HepG2 (cell line): Measurements from ENCODE around the gene KAZN. TPM values are rescaled to one million over a fixed set of nuclear protein-coding genes. Genes with fewer than 3 reads are reported as not detected.
A peak's percentile ranks its signal among the peaks of the same experiment; 100 is the strongest.

ENCODE experiments used
- ATAC-seq: fragments of 200-7000 bp; cut with Tn5 transposase; 3 replicates; pipeline ENCODE4 v1.9.1; 2020; ENCODE audit warnings: mild to moderate bottlenecking, moderate library complexity
- BruUV-seq: library from RNA; stranded (reverse); fragments of 400-500 nt; replicated peaks from 2 replicates; lab custom pipeline; 2021; lab: Mats Ljungman, UMichigan
- CTCF ChIA-PET: fragments of 300-600 bp; formaldehyde crosslinking; extraction: SDS; loops from one replicate; lab custom pipeline; 2021; ENCODE audit warnings: low total read pairs, inconsistent platforms, low intra/inter-chr PET ratio; lab: Yijun Ruan, JAX
- POLR2A ChIA-PET: fragments of 350-600 bp; sonication (Branson Sonifier 250); formaldehyde crosslinking; loops from one replicate; lab custom pipeline; 2020; ENCODE audit warnings: antibody characterized with exemption, inconsistent platforms; lab: Yijun Ruan, JAX
- DNase-seq: peaks from one replicate; pipeline ENCODE4 v3.0.0-alpha.2; 2015; ENCODE audit warnings: low spot score
- FAIRE-seq: peaks from 3 replicates; lab custom pipeline; 2011; peaks lifted over from hg19 to GRCh38; lab: Jason Lieb, UNC
- H2AFZ ChIP-seq: one replicate; pipeline ENCODE4 v1.6.1; 2011; ENCODE audit warnings: low read length, inconsistent platforms
- H3K27ac ChIP-seq: fragments of 300-600 bp; 3 replicates; pipeline ENCODE4 v1.8.0; 2011; ENCODE audit warnings: mixed run types, mild to moderate bottlenecking, mixed read lengths, low read length, inconsistent platforms; ENCODE audit not compliant: insufficient read depth; ENCODE audit errors: extremely low read length
- H3K27me3 ChIP-seq, 2 experiments: fragments of 200-600 bp in 1 of 2; 2 replicates in 1 of 2; 3 replicates in 1 of 2; pipeline versions ENCODE4 v1.6.0 to v1.8.0; 2011; ENCODE audit warnings: low read length in 2 of 2, mild to moderate bottlenecking in 2 of 2, moderate library complexity in 2 of 2, inconsistent platforms in 1 of 2; ENCODE audit not compliant: insufficient read depth in 2 of 2, control insufficient read depth in 1 of 2
- H3K36me3 ChIP-seq, 2 experiments: fragments of 200-600 bp in 1 of 2; replicated peaks in 1 of 2; 2 replicates in 1 of 2; 3 replicates in 1 of 2; pipeline versions ENCODE4 v1.5.1 to v1.8.0; 2011; ENCODE audit warnings: low read length in 2 of 2, inconsistent platforms in 1 of 2; ENCODE audit not compliant: insufficient read depth in 2 of 2, control insufficient read depth in 1 of 2
- H3K4me1 ChIP-seq: 2 replicates; pipeline ENCODE4 v1.5.1; 2012; ENCODE audit warnings: low read length, inconsistent platforms; ENCODE audit not compliant: insufficient read depth
- H3K4me2 ChIP-seq: 2 replicates; pipeline ENCODE4 v1.6.0; 2011; ENCODE audit warnings: low read depth, low read length, inconsistent platforms
- H3K4me3 ChIP-seq, 3 experiments: fragments of 200-600 bp in 1 of 3; sonication (generic), shearing (Covaris generic) in 1 of 3; replicated peaks in 1 of 3; 2 replicates each; pipeline ENCODE4 v1.5.1; 2011 to 2016; ENCODE audit warnings: low read length in 3 of 3, inconsistent platforms in 2 of 3, low read depth in 2 of 3, mild to moderate bottlenecking in 2 of 3, control low read depth in 1 of 3, mixed read lengths in 1 of 3; ENCODE audit not compliant: insufficient read depth in 1 of 3
- H3K79me2 ChIP-seq: one replicate; pipeline ENCODE4 v1.6.1; 2011; ENCODE audit warnings: low read length, inconsistent platforms; ENCODE audit not compliant: insufficient read depth
- H3K9ac ChIP-seq: 2 replicates; pipeline ENCODE4 v1.6.0; 2011; ENCODE audit warnings: mild to moderate bottlenecking, low read depth, low read length, inconsistent platforms; ENCODE audit not compliant: insufficient read depth
- H3K9me3 ChIP-seq: 2 replicates; pipeline ENCODE4 v1.5.1; 2012; ENCODE audit warnings: mild to moderate bottlenecking, low read length
- H4K20me1 ChIP-seq: 2 replicates; pipeline ENCODE4 v1.6.0; 2011; ENCODE audit warnings: inconsistent platforms, mild to moderate bottlenecking, low read length, moderate library complexity; ENCODE audit not compliant: insufficient read depth
- CEBPB ChIP-seq: IDR thresholded peaks from 2 replicates; pipeline ENCODE4 v1.6.1; 2011; ENCODE audit warnings: low read depth, low read length, improper control_type of control experiment, borderline replicate concordance
- RBFOX2 ChIP-seq: fragments of 200-400 bp; formaldehyde crosslinking; IDR thresholded peaks from 2 replicates; pipeline ENCODE4 v1.6.1; 2017; ENCODE audit warnings: low read depth, mild to moderate bottlenecking, low read length
- STAG1 ChIP-seq: sonication (generic); formaldehyde crosslinking; IDR thresholded peaks from 2 replicates; pipeline ENCODE4 v1.4.0; 2020; ENCODE audit warnings: missing genetic modification reagents
- ZNF224 ChIP-seq: sonication (generic); formaldehyde crosslinking; IDR thresholded peaks from 2 replicates; pipeline ENCODE4 v1.5.0; 2020; ENCODE audit warnings: mild to moderate bottlenecking, missing genetic modification reagents
- ZNF629 ChIP-seq: sonication (generic); formaldehyde crosslinking; conservative IDR thresholded peaks from 2 replicates; pipeline ENCODE4 v1.5.0; 2020; ENCODE audit warnings: missing genetic modification reagents
- WGBS: methylation state at CpG from one replicate; pipeline ENCODE4 v1.1.6; 2017; ENCODE audit warnings: low lambda C conversion rate; 5-methylcytosine and 5-hydroxymethylcytosine counted together
- in situ Hi-C: cut with HindIII; loops from 2 replicates; pipeline ENCODE4 v1.10.0; 2017; ENCODE audit warnings: low pct_unique_long_range_greater_than_20kb; ENCODE audit not compliant: extremely low pct_ligation_motif_present
- intact Hi-C: fragments of 100-400 bp; cut with micrococcal nuclease; formaldehyde crosslinking; loops from one replicate; pipeline ENCODE4 v1.10.0; 2022; ENCODE audit not compliant: unreplicated experiment
- polyA plus RNA-seq, 8 experiments: library from polyadenylated mRNA; depleted of rRNA in 3 of 8; stranded (reverse) in 7 of 8; unstranded in 1 of 8; fragments of >200 nt; fragmentation: Illumina TruSeq in 4 of 8; extraction: Trizol in 4 of 8; gene quantifications; 2 replicates each; pipeline versions ENCODE4 v1.2.1 to v1.2.3, GENCODE V29; 2011 to 2016; ENCODE audit warnings: low read depth in 4 of 8, missing spikeins in 1 of 8, mixed read lengths in 1 of 8; ENCODE audit not compliant: insufficient read depth in 1 of 8
- total RNA-seq, 5 experiments: library from RNA; depleted of rRNA; stranded (reverse); fragments of >200 nt; fragmentation: Illumina TruSeq; extraction: Trizol; gene quantifications; 2 replicates each; pipeline ENCODE4 v1.2.3, GENCODE V29; 2016; ENCODE audit warnings: low read depth in 1 of 5
- TF ChIP-seq, protein P1 (sequence below): sonication (generic); formaldehyde crosslinking; conservative IDR thresholded peaks from 2 replicates; pipeline ENCODE4 v1.4.0; 2020; ENCODE audit warnings: missing genetic modification reagents
- TF ChIP-seq, protein P2 (sequence below): sonication (generic); formaldehyde crosslinking; IDR thresholded peaks from 2 replicates; pipeline ENCODE4 v1.5.0; 2020; ENCODE audit warnings: mild to moderate bottlenecking, missing genetic modification reagents, moderate library complexity

The KAZN gene
- total and polyA plus RNA-seq, 2 of the 13 experiments (the other 11 are each of a cell fraction or from before 2014, with no cell fraction given): 10.4 to 13.5 TPM

DNA sequence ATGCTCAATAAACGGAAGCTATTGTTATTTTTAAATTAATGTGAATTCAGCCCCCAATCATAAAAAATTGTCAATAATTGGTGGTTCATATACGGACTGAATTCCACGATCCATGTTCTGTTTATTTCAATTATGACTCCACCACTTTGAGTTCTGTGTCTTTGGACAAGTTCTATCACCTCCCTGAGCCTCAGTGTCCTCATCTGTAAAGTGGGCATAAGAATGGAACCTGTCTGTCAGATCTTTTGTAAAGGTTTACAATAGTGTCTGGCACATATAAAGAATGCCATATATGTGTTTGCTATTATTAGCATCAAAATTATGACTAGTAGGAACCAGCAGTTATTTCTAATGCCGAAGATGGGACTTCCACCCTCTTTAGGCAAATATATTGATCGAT lies 183.3 kb downstream of the KAZN start:
- TF ChIP-seq ZNF224 (CRISPR knock-in tag): no peak
- TF ChIP-seq ZNF629: peak; percentile 29; the same call in 1 of the 2 replicates
- TF ChIP-seq CEBPB: no peak
- H3K4me3 ChIP-seq: no peak overlapping the region

DNA sequence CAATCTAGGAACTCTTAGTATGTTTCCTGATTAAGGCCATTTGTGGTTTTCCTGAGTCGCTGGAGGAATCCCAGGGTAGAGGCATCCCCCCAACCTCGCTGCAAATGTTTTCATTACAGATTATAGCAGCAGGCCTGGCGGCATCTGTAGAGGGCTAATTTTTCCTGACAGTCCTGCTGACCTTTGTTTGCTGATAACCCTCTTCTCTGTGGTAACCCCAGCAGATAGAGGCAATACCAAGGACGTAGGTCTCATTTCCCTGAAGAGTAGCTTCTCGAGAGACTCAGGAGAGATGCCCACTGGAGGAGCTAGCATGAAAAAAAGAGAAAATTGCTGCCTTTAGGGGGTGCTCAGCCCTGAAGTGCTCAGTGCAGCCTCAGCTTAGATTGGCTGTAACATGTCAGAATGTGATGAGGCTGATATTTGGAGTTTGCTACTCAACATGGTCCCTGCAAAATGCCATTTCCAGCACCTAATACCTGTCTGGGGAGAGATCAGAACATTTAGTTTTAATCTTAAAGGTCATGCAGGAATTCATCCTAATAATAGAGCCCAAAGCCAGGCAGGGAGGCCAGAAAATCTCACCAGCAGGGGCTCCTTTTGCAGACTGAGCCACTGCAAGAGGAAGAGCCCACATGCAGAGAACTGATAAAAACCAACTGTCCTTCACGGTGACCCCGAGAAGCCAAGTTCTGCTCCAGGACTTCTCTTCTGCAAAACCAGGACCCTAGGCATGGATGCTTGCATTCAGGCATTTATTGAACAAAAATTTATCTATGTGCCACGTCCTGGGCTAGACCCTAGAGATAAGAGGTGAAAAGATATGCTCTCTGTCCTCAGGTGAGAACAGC lies 184.5 kb downstream of the KAZN start:
- in situ Hi-C loops: no loop called here
- TF ChIP-seq RBFOX2 (no peak), STAG1 (CRISPR knock-in tag) (peak; percentile 37; the same call in 1 of the 2 replicates), ZNF224 (CRISPR knock-in tag) (no peak)
- TF ChIP-seq, protein P1, sequence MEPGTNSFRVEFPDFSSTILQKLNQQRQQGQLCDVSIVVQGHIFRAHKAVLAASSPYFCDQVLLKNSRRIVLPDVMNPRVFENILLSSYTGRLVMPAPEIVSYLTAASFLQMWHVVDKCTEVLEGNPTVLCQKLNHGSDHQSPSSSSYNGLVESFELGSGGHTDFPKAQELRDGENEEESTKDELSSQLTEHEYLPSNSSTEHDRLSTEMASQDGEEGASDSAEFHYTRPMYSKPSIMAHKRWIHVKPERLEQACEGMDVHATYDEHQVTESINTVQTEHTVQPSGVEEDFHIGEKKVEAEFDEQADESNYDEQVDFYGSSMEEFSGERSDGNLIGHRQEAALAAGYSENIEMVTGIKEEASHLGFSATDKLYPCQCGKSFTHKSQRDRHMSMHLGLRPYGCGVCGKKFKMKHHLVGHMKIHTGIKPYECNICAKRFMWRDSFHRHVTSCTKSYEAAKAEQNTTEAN (CRISPR knock-in tag): no peak
- TF ChIP-seq, protein P2, sequence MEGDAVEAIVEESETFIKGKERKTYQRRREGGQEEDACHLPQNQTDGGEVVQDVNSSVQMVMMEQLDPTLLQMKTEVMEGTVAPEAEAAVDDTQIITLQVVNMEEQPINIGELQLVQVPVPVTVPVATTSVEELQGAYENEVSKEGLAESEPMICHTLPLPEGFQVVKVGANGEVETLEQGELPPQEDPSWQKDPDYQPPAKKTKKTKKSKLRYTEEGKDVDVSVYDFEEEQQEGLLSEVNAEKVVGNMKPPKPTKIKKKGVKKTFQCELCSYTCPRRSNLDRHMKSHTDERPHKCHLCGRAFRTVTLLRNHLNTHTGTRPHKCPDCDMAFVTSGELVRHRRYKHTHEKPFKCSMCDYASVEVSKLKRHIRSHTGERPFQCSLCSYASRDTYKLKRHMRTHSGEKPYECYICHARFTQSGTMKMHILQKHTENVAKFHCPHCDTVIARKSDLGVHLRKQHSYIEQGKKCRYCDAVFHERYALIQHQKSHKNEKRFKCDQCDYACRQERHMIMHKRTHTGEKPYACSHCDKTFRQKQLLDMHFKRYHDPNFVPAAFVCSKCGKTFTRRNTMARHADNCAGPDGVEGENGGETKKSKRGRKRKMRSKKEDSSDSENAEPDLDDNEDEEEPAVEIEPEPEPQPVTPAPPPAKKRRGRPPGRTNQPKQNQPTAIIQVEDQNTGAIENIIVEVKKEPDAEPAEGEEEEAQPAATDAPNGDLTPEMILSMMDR (CRISPR knock-in tag): 0 out of 2 replicates have a peak, but pooled peaks have one; percentile 12
- TF ChIP-seq, all 625 proteins: peak for 2
- FAIRE-seq (no peak), DNase-seq (no peak), ATAC-seq (peak; percentile 55)
- no peaks in the 10 kb centered on the region for H3K4me1 ChIP-seq
- H3K27ac ChIP-seq: no peak overlapping the region
- WGBS: 13% methylated on average over 8 of the region's 8 CpGs
- H2AFZ ChIP-seq: no peak overlapping the region
- no peaks in the 10 kb centered on the region for H3K9me3 ChIP-seq
- no peaks in the 10 kb centered on the region for H4K20me1 ChIP-seq
- H3K4me2 ChIP-seq: no peak overlapping the region
- H3K27me3 ChIP-seq: peaks cover 1 to 41% of the 10 kb centered on the region in 2 experiments; a peak in 4 of 5 replicates
- no peak overlapping the region for H3K9ac ChIP-seq
- POLR2A ChIA-PET: no interaction called here
- no peak overlapping the region for H3K4me3 ChIP-seq
- CTCF ChIA-PET: no interaction called here
- no peaks in the 10 kb centered on the region for H3K36me3 ChIP-seq
- H3K79me2 ChIP-seq: no peaks in the 10 kb centered on the region
- no TSS peak for BruUV-seq
- intact Hi-C loops: no loop called here

More for the DNA sequence above, 183.3 kb downstream of the KAZN start:
- H3K9me3 ChIP-seq: no peaks in the 10 kb centered on the region
- CTCF ChIA-PET: no interaction called here
- H3K27me3 ChIP-seq: peaks cover 1 to 35% of the 10 kb centered on the region in 2 experiments; a peak in 4 of 5 replicates
- H3K36me3 ChIP-seq: no peaks in the 10 kb centered on the region
- no peak overlapping the region for H3K9ac ChIP-seq
- FAIRE-seq: no peak
- H3K4me2 ChIP-seq: no peak overlapping the region
- POLR2A ChIA-PET: no interaction called here
- DNase-seq: no peak
- 9% methylated on average over 5 of the region's 5 CpGs for WGBS
- ATAC-seq: no peak
- no peaks in the 10 kb centered on the region for H3K79me2 ChIP-seq
- in situ Hi-C loops: no loop called here
- intact Hi-C loops: no loop called here
- no TSS peak for BruUV-seq
- H2AFZ ChIP-seq: no peak overlapping the region
- H3K27ac ChIP-seq: no peak overlapping the region
- no peaks in the 10 kb centered on the region for H4K20me1 ChIP-seq
- no peaks in the 10 kb centered on the region for H3K4me1 ChIP-seq
